Activated T-cell treated with anti-CD3 and anti-CD28 coated beads for 1 hour (primary cell): ENCODE data around the gene NPEPL1.
A peak's percentile ranks its signal among the peaks of the same experiment; 100 is the strongest.

Source experiments
- DNase-seq: peaks from one replicate; pipeline ENCODE4 v3.0.0-alpha.2; 2020; ENCODE audit warnings: low read depth

NPEPL1 gene

GRCh38 chr20:58657986-58658385 lies 34.6 kb upstream of the NPEPL1 start:
- no peak for DNase-seq

GRCh38 chr20:58658760-58659159 lies 33.8 kb upstream of the NPEPL1 start:
- no peak for DNase-seq

- no peak for DNase-seq
Measured at GRCh38 chr20:58659841-58660240, 32.8 kb upstream of the NPEPL1 start.

GRCh38 chr20:58660855-58661597 lies 31.6 kb upstream of the NPEPL1 start:
- DNase-seq, result peak; percentile 31

GRCh38 chr20:58661598-58662473 lies 30.8 kb upstream of the NPEPL1 start:
- DNase-seq, result no peak

DNA sequence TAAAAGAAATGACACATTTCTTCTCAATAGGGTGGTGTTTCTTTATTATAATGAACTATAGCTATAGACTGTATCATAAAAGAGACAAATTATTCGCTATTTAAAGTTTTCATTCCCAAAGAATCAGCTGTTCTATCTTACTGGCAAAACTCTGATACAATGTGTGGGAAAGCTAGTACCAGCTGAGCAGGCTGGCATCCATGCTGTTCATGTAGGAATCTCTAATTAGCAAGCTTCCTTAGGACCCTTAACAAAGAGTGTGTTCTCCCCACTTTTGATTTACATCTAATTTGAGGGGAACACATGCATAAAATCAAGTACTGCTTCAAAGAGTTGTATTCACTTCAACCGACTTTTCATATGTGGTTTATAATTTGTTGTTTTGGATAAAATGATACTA lies 28.3 kb upstream of the NPEPL1 start:
- DNase-seq, result no peak

- no peak for DNase-seq
Measured at GRCh38 chr20:58664883-58665282, 27.7 kb upstream of the NPEPL1 start.

DNA sequence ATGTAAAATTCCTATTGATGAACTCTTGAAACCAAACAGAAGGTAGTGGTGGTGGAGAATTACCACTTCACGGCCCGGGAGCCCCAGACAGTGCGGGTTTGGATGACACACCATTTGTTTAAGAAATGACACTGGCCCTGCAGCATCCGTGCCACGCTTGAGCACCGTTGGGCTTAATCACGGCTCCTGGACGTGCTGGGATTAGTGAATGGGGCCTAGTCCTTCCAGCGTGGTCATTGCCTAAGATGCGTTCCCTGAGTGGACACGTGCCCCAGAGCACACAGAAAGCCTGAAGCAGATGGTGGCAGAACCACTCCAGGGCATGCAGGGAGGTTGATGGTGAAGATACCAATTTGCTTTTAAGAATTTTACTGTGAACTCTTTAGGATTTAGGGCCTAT lies 27.0 kb upstream of the NPEPL1 start:
- no peak for DNase-seq

- DNase-seq, result no peak
Measured at GRCh38 chr20:58666702-58667101, 25.9 kb upstream of the NPEPL1 start.

- no peak for DNase-seq
Measured at GRCh38 chr20:58667975-58668374, 24.6 kb upstream of the NPEPL1 start.

DNA sequence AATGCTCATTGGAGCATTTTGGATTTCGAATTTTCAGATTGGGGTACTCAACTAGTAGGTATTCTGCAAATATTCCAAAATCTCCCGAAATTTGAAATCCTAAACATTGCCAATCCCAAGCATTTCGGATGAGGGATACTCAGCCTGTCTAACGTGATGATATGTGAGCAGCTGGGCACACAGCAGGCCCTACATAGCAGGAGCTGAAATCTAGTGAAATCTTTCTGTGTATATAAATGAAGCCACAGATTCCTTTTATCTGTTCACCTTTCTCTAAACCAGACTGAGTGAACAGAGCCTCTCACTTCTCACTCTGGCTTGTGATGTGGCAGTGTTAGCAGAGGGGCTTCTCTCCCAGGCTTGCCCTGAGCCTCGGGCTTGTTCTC lies 23.7 kb upstream of the NPEPL1 start:
- DNase-seq, result no peak

GRCh38 chr20:58669287-58670006 lies 23.2 kb upstream of the NPEPL1 start:
- DNase-seq, result no peak

DNA sequence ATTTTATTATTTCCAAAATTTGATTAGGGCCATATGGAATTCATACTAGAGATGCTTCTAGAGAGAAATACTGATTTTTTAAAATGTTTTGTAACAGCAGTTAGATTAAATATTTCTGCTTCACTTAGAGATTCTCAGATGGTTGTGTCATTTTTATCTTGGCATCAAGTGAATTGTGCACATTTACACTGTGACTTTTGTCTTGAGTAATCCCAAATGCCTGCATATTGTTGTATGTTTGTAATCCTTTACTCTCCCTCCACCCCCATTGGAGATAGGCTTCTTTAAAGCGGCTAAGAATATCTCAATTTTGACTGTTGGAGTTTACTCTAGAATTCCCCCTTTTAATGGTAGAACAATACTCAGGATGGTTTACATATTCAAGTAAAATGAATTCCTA lies 22.5 kb upstream of the NPEPL1 start:
- no peak for DNase-seq

GRCh38 chr20:58670659-58671058 lies 21.9 kb upstream of the NPEPL1 start:
- DNase-seq, result no peak

GRCh38 chr20:58673119-58673518 lies 19.5 kb upstream of the NPEPL1 start:
- DNase-seq, result no peak

DNA sequence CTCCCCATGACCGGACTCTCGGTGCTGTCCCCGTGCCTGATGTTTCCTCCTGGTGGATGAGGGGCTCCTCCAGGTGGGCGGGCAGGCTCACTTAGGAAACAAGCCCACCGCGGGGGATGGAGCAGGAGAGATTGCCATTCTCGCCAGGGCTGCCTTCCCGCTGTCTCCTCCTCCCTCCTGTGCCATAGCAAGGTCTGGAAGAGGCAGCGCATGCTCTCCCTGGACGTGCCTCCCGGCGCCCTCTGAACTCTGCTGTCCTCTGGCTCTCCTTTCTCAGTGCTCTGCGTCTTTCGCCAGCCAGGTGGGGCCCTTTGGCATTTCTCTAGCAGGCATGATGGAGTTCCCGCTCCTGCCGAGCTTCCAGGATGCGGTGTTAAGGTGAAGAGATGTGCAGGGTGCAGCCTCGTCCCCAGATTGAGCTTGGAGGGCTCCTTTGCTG lies 17.4 kb upstream of the NPEPL1 start:
- no peak for DNase-seq

- no peak for DNase-seq
Measured at GRCh38 chr20:58675641-58676040, 17.0 kb upstream of the NPEPL1 start.

DNA sequence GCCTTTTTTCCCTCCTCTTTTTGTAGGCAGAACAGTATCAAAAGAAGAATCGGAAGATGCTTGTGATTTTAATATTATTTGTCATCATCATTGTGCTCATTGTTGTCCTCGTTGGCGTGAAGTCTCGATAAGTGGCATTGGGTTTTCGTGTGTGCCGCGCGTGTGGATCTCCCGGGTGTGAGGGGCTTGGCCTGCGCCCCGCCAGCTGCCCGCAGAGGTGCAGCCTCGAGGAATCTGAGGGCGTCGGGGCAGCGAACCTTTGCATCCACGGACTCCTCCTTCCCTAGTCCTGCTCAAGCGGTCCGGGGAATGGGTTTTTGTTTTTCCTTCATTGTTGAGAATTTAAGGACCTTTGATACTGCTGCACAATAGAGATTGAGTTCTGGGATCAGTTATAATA lies 16.4 kb upstream of the NPEPL1 start:
- no peak for DNase-seq

DNA sequence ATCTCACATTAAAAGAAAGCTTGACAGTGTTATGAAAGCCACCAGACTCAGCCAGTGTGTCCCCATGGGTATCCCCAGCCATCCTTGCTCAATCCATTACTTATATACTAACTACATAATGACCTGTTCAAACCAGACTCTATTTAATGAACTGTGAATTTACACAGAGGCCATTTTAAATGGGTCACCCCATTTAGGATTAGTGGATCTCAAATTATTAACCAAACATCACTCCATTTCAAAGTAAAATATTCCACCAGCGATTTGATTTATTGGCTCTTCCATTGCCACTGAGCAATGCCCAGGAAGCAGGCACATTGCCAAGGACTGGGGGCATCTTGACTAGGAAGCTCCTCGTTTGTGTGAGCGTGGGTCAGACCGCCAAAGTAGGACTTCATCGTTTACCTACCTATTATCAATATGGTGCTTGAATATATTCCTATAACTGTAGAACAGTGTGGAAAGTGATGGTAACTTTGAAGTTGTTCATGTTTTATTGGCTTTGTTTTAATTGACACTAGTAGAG lies 15.5 kb upstream of the NPEPL1 start:
- no peak for DNase-seq

- no peak for DNase-seq
Measured at GRCh38 chr20:58677808-58678207, 14.8 kb upstream of the NPEPL1 start.

- no peak for DNase-seq
Measured at GRCh38 chr20:58678806-58679205, 13.8 kb upstream of the NPEPL1 start.
